Suppressor macrophage treated with lipopolysaccharide for 1 hour (primary cell): ENCODE measurements around the gene DCAF15.

Experiments used
- DNase-seq, 3 donors: peaks; one replicate each; pipeline ENCODE4 v3.0.0-alpha.2; 2020 to 2022

DCAF15 gene

GRCh38 chr19:13931391-13932148 is 20.7 kb upstream of the DCAF15 start:
- DNase-seq: no peak

- DNase-seq: no peak
Observed at GRCh38 chr19:13932149-13932637, 20.1 kb upstream of the DCAF15 start.

- no peak for DNase-seq
Observed at GRCh38 chr19:13932911-13933393, 19.4 kb upstream of the DCAF15 start.

- DNase-seq: no peak
Observed at GRCh38 chr19:13934785-13935109, 17.6 kb upstream of the DCAF15 start.

- no peak for DNase-seq
Observed at GRCh38 chr19:13935765-13936510, 16.4 kb upstream of the DCAF15 start.

GRCh38 chr19:13937479-13938300 is 14.6 kb upstream of the DCAF15 start:
- no peak for DNase-seq

- no peak for DNase-seq
Observed at GRCh38 chr19:13938301-13939064, 13.8 kb upstream of the DCAF15 start, which contains the start of gene PODNL1. TSS of gene PODNL1 (minus strand) at chr19:13938417. CDS start at chr19:13938181, 236 bp downstream.

- DNase-seq: peak in 1 of 3 donors; percentile 8
Observed at GRCh38 chr19:13942023-13942684, 10.2 kb upstream of the DCAF15 start.

- DNase-seq: no peak
Observed at GRCh38 chr19:13946414-13946813, 5.9 kb upstream of the DCAF15 start.

GRCh38 chr19:13951043-13951442 is 1.3 kb upstream of the DCAF15 start:
- DNase-seq: no peak

- DNase-seq: peak in 1 of 3 donors; percentile 3
Observed at GRCh38 chr19:13951799-13952153, 533 bp upstream of the DCAF15 start.

GRCh38 chr19:13952931-13953531 is 722 bp downstream of the DCAF15 start:
- DNase-seq: peak; percentile 48 to 63 (median 48)

GRCh38 chr19:13954185-13954584 is 1.9 kb downstream of the DCAF15 start:
- no peak for DNase-seq

- no peak for DNase-seq
Observed at GRCh38 chr19:13955662-13956364, 3.5 kb downstream of the DCAF15 start.

GRCh38 chr19:13956365-13956744 is 4.0 kb downstream of the DCAF15 start:
- DNase-seq: no peak

- DNase-seq: no peak
Observed at GRCh38 chr19:13957051-13957450, 4.7 kb downstream of the DCAF15 start.

- no peak for DNase-seq
Observed at GRCh38 chr19:13958043-13958442, 5.7 kb downstream of the DCAF15 start.

- DNase-seq: no peak
Observed at GRCh38 chr19:13959141-13959961, 7.0 kb downstream of the DCAF15 start.

- DNase-seq: peak in 2 of 3 donors; percentile 27 to 39
Observed at GRCh38 chr19:13959962-13960862, 7.9 kb downstream of the DCAF15 start.
